ENCODE results near the gene CDK2AP2. TPM values are rescaled to one million over a fixed set of nuclear protein-coding genes. Genes with fewer than 3 reads are reported as not detected.
"Not testable (repeated sequence)": the region's sequence is repeated elsewhere in the genome, so short reads cannot be mapped to it uniquely, and the experiment has no call there.

Gene CDK2AP2
- total RNA-seq, 1 donor from 2014 or later = 119 TPM

- no peak for DNase-seq (ENCODE audit: low spot score)
- H3K9me3 Mint-ChIP-seq = no peaks in the 10 kb centered on the region
- H3K27me3 Mint-ChIP-seq (ENCODE audit: low read depth) = no peaks in the 10 kb centered on the region
- intact Hi-C loops (cut with micrococcal nuclease) = loop anchor here (10.0 kb wide), 1 partner anchor 125 kb away; no protein-coding TSS in a partner anchor
- H3K4me3 Mint-ChIP-seq (ENCODE audit: low read depth) = no peak overlapping the region
- H3K36me3 Mint-ChIP-seq (ENCODE audit: low read depth) = peaks cover 61% of the 10 kb centered on the region
- peaks cover 44% of the 10 kb centered on the region for H3K4me1 Mint-ChIP-seq (ENCODE audit: low read depth)
- H3K27ac Mint-ChIP-seq = peak overlapping the region; percentile 77
These were observed 18.6 kb downstream of the CDK2AP2 start for GRCh38 chr11:67489203-67489884.

- intact Hi-C loops (cut with micrococcal nuclease) = loop anchor here (2.0 to 10.0 kb wide), 3 partner anchors 84 to 222 kb away; no protein-coding TSS in a partner anchor
- Mint-ChIP-seq H3K27ac (peak overlapping the region; percentile 99), H3K9me3 (no peaks in the 10 kb centered on the region), H3K4me1 (ENCODE audit: low read depth) (peaks cover 54% of the 10 kb centered on the region), H3K27me3 (ENCODE audit: low read depth) (no peaks in the 10 kb centered on the region), H3K36me3 (ENCODE audit: low read depth) (peaks cover 57% of the 10 kb centered on the region), H3K4me3 (ENCODE audit: low read depth) (peak overlapping the region; percentile 68)
- DNase-seq (ENCODE audit: low spot score) = no peak
These were observed 21.3 kb downstream of the CDK2AP2 start for GRCh38 chr11:67486481-67487195.

GRCh38 chr11:67485873-67486361 lies 22.0 kb downstream of the CDK2AP2 start:
- not testable (repeated sequence) for H3K27me3 Mint-ChIP-seq (ENCODE audit: low read depth); H3K9me3 Mint-ChIP-seq
- Mint-ChIP-seq H3K4me1 (ENCODE audit: low read depth) (peaks cover 54% of the 10 kb centered on the region), H3K4me3 (ENCODE audit: low read depth) (peak overlapping the region; percentile 68), H3K27ac (peak overlapping the region; percentile 99), H3K36me3 (ENCODE audit: low read depth) (peaks cover 54% of the 10 kb centered on the region)
- DNase-seq (ENCODE audit: low spot score) = peak; percentile 56
- intact Hi-C loops (cut with micrococcal nuclease) = loop anchor here (2.0 to 10.0 kb wide), 4 partner anchors 47 to 221 kb away; no protein-coding TSS in a partner anchor

DNA sequence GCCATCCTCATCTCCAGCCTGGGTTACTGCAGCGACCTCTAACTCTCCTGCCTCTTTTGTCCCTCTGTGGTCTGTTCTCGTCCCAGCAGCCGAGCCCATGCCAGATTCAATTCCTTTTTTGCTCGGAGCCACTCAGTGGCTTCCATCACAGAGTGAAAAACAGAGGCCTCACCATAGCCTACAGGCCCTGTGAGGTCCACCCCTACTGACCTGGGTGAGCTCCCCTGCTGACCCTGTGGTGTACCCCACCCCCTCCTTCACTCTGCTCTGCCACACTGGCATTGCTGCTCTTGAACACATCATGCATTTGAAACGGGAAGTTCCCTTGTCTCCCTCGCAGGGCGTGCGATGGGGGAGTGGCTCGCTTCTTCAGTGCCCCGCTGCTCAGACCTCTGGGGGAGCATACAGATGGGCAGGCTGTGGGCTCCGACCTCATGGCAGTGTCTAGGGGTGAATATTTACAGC lies 23.1 kb downstream of the CDK2AP2 start:
- Mint-ChIP-seq H3K4me3 (ENCODE audit: low read depth) (peak overlapping the region; percentile 83), H3K27ac (peak overlapping the region; percentile 99), H3K9me3 (no peaks in the 10 kb centered on the region), H3K27me3 (ENCODE audit: low read depth) (no peaks in the 10 kb centered on the region), H3K4me1 (ENCODE audit: low read depth) (peaks cover 54% of the 10 kb centered on the region), H3K36me3 (ENCODE audit: low read depth) (peaks cover 48% of the 10 kb centered on the region)
- intact Hi-C loops (cut with micrococcal nuclease) = loop anchor here (1.0 to 10.0 kb wide), 5 partner anchors 21 to 198 kb away; partner anchors contain the start of genes ANKRD13D and POLD4
- DNase-seq (ENCODE audit: low spot score) = peak; percentile 61

GRCh38 chr11:67483831-67484665 lies 23.9 kb downstream of the CDK2AP2 start:
- peaks cover 50% of the 10 kb centered on the region for H3K4me1 Mint-ChIP-seq (ENCODE audit: low read depth)
- peak overlapping the region; percentile 83 for H3K4me3 Mint-ChIP-seq (ENCODE audit: low read depth)
- no peaks in the 10 kb centered on the region for H3K9me3 Mint-ChIP-seq
- peak; percentile 59 for DNase-seq (ENCODE audit: low spot score)
- H3K36me3 Mint-ChIP-seq (ENCODE audit: low read depth) = peaks cover 42% of the 10 kb centered on the region
- intact Hi-C loops (cut with micrococcal nuclease) = loop anchor here (1.0 to 10.0 kb wide), 6 partner anchors 15 to 197 kb away; partner anchors contain the start of genes ANKRD13D, POLD4 and TMEM134
- peak overlapping the region; percentile 99 for H3K27ac Mint-ChIP-seq
- H3K27me3 Mint-ChIP-seq (ENCODE audit: low read depth) = no peaks in the 10 kb centered on the region

DNA sequence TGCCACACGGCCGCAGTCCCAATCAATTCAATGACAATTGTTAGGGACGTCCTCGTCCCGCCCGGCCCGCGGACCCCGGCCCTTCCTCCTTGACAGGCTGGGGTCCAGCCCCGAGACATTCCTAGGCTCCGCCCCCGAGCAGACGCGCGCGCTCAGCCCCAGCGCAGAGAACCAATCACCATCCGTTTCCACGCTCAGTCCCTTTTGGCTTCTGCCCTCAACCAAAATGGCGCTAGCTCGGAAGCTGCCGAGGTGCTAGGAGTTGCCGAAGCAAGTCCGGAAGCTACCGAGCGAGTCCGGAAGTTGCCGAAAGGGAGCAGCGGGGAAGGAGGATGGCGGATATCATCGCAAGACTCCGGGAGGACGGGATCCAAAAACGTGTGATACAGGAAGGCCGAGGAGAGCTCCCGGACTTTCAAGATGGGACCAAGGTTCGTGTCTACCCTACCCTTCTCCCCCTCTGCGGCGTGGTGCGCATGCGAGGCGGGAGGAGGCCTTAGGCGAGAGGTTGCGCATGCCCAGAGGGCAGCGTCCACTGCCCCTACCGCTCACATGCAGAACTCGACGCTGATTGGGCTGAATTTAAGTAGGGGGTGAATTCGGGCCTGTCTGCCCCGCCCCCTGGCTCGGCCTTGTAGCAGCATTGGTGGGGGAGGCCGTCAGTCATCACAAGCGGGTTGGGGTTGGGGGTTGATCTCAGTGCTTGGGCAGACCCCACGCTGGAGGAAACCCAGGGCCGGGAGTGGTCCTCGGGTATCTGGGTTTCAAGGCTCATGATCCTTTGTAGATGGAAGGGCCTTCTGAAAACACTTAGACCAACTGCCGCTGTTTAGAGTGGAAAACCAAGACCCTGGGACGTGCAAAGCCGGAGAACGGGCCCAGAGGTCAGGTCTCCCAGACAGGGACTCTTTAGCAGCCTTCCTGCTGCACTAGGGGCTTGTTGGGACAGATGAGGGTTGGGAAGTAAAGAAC lies 24.8 kb downstream of the CDK2AP2 start, which contains the start of gene AIP:
TSS of gene AIP (plus strand) at position 200 of the 972 bp plus-strand sequence. CDS start at position 333, 133 bp downstream.
- DNase-seq (ENCODE audit: low spot score) = peak; percentile 98
- Mint-ChIP-seq H3K4me1 (ENCODE audit: low read depth) (peaks cover 42% of the 10 kb centered on the region), H3K9me3 (no peaks in the 10 kb centered on the region), H3K36me3 (ENCODE audit: low read depth) (peaks cover 33% of the 10 kb centered on the region), H3K27ac (peak within 1 kb of the TSS; percentile 99), H3K27me3 (ENCODE audit: low read depth) (no peaks in the 10 kb centered on the region), H3K4me3 (ENCODE audit: low read depth) (peak within 1 kb of the TSS; percentile 83)
- intact Hi-C loops (cut with micrococcal nuclease) = loop anchor here (1.0 to 10.0 kb wide), 4 partner anchors 14 to 196 kb away; partner anchors contain the start of genes ANKRD13D, POLD4 and TMEM134

GRCh38 chr11:67482275-67482826 lies 25.6 kb downstream of the CDK2AP2 start:
- Mint-ChIP-seq H3K9me3 (no peaks in the 10 kb centered on the region), H3K27ac (peak overlapping the region; percentile 99), H3K27me3 (ENCODE audit: low read depth) (no peaks in the 10 kb centered on the region), H3K4me1 (ENCODE audit: low read depth) (peaks cover 35% of the 10 kb centered on the region), H3K36me3 (ENCODE audit: low read depth) (peaks cover 26% of the 10 kb centered on the region), H3K4me3 (ENCODE audit: low read depth) (peak overlapping the region; percentile 83)
- DNase-seq (ENCODE audit: low spot score) = no peak
- intact Hi-C loops (cut with micrococcal nuclease) = loop anchor here (5.0 to 10.0 kb wide), 3 partner anchors 130 to 195 kb away; partner anchors contain the start of genes ANKRD13D and POLD4

DNA sequence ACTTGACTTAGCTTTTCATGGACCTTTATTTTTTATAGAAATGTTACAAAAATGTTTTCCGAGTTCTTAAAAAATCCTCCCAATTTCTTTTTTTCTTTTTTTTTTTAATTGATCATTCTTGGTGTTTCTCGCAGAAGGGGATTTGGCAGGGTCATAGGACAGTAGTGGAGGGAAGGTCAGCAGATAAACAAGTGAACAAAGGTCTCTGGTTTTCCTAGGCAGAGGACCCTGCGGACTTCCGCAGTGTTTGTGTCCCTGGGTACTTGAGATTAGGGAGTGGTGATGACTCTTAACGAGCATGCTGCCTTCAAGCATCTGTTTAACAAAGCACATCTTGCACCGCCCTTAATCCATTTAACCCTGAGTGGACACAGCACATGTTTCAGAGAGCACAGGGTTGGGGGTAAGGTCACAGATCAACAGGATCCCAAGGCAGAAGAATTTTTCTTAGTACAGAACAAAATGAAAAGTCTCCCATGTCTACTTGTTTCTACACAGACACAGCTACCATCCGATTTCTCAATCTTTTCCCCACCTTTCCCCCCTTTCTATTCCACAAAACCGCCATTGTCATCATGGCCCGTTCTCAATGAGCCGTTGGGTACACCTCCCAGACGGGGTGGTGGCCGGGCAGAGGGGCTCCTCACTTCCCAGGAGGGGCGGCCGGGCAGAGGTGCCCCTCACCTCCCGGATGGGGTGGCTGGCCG lies 30.5 kb downstream of the CDK2AP2 start:
- H3K27me3 Mint-ChIP-seq (ENCODE audit: low read depth); H3K4me3 Mint-ChIP-seq (ENCODE audit: low read depth); DNase-seq (ENCODE audit: low spot score); intact Hi-C loops (cut with micrococcal nuclease); H3K9me3 Mint-ChIP-seq; H3K27ac Mint-ChIP-seq; H3K4me1 Mint-ChIP-seq (ENCODE audit: low read depth); H3K36me3 Mint-ChIP-seq (ENCODE audit: low read depth): not testable (repeated sequence)

GRCh38 chr11:67476692-67477091 lies 31.3 kb downstream of the CDK2AP2 start:
- H3K27ac Mint-ChIP-seq; H3K36me3 Mint-ChIP-seq (ENCODE audit: low read depth); H3K9me3 Mint-ChIP-seq; H3K4me3 Mint-ChIP-seq (ENCODE audit: low read depth); DNase-seq (ENCODE audit: low spot score); H3K4me1 Mint-ChIP-seq (ENCODE audit: low read depth); H3K27me3 Mint-ChIP-seq (ENCODE audit: low read depth); intact Hi-C loops (cut with micrococcal nuclease): not testable (repeated sequence)

DNA sequence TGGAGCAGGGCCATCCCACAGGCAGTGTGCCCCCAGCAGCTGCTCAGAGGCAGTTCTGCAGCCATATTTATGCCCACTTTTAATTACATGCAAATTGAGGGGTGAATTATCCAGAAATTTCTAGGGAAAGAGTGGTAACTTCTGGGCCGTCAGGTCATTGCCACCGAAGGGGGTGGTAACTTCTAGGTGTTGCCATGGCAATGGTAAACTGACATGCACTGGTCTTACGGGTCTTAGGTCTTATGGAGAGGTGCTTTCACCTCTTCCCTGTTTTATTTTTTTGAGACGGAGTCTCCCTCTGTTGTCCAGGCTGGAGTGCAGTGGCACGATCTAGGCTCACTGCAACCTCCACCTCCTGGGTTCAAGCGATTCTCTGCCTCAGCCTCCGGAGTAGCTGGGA lies 35.1 kb downstream of the CDK2AP2 start:
- no peak overlapping the region for H3K4me3 Mint-ChIP-seq (ENCODE audit: low read depth)
- no peak overlapping the region for H3K27ac Mint-ChIP-seq
- no peaks in the 10 kb centered on the region for H3K9me3 Mint-ChIP-seq
- H3K27me3 Mint-ChIP-seq (ENCODE audit: low read depth) = peaks cover 2% of the 10 kb centered on the region
- DNase-seq (ENCODE audit: low spot score) = no peak
- no peaks in the 10 kb centered on the region for H3K36me3 Mint-ChIP-seq (ENCODE audit: low read depth)
- H3K4me1 Mint-ChIP-seq (ENCODE audit: low read depth) = peaks cover 6% of the 10 kb centered on the region
- intact Hi-C loops (cut with micrococcal nuclease) = no loop called here
